HFFc6 (cell line): ENCODE results near the gene PTH2R. TPM values are rescaled to one million over a fixed set of nuclear protein-coding genes. Genes with fewer than 3 reads are reported as not detected.

ENCODE experiments used
- DNase-seq: peaks from one replicate; pipeline ENCODE4 v3.0.0-alpha.2; 2018
- H3K27ac Mint-ChIP-seq: 2 replicates; pipeline ENCODE4 v1.8.0; 2020; ENCODE audit warnings: mild to moderate bottlenecking, mixed read lengths
- H3K27me3 Mint-ChIP-seq: 2 replicates; pipeline ENCODE4 v1.8.0; 2021; ENCODE audit warnings: mild to moderate bottlenecking, moderate library complexity, mixed read lengths; ENCODE audit not compliant: insufficient read depth
- H3K36me3 Mint-ChIP-seq: 2 replicates; pipeline ENCODE4 v1.8.0; 2021; ENCODE audit warnings: low read depth, mixed read lengths
- H3K4me1 Mint-ChIP-seq: 2 replicates; pipeline ENCODE4 v1.8.0; 2020; ENCODE audit warnings: low read depth, mixed read lengths
- H3K4me3 Mint-ChIP-seq: 2 replicates; pipeline ENCODE4 v1.8.0; 2020; ENCODE audit warnings: mild to moderate bottlenecking, moderate library complexity, mixed read lengths
- H3K9me3 Mint-ChIP-seq: 2 replicates; pipeline ENCODE4 v1.8.0; 2020; ENCODE audit warnings: mild to moderate bottlenecking, mixed read lengths
- total RNA-seq, 6 experiments: library from RNA; stranded (reverse); fragmentation: NEBNext Ultra II Directional; extraction: Animal tissue kit (Norgen Biotek cat#: 25700); gene quantifications; 2 replicates in 1 of 6; 3 replicates in 5 of 6; pipeline ENCODE4 v1.2.3, GENCODE V29; 2021
- TF ChIP-seq, protein P1 (sequence below): fragments of 200-600 bp; sonication (generic); IDR thresholded peaks from 2 replicates; pipeline ENCODE4 v1.5.0; 2021; ENCODE audit warnings: antibody characterized with exemption, mild to moderate bottlenecking

The PTH2R gene
- total RNA-seq, 6 experiments from 2014 or later: not detected

DNA sequence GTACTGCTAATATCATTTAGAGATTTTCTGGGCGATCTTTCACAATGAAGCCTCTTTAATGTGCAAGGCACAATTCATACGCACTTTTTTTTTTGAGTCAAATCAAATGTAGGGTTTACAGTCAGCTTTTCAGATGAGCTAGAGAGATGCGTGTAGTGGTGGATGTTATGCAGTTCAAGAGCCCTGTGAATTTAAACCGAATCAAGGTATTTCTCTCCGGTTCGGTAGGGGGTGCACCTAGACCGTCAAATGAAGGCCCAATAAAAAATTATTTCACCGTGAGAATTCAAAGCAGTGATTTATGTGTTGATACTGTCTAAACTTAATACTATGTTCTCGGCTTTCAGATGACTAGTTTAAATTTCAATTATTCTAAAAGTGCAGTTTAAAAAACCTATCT lies 1.1 kb downstream of the PTH2R start:
- peak; percentile 3 for DNase-seq
- H3K27ac Mint-ChIP-seq: no peak overlapping the region
- TF ChIP-seq, protein P1, sequence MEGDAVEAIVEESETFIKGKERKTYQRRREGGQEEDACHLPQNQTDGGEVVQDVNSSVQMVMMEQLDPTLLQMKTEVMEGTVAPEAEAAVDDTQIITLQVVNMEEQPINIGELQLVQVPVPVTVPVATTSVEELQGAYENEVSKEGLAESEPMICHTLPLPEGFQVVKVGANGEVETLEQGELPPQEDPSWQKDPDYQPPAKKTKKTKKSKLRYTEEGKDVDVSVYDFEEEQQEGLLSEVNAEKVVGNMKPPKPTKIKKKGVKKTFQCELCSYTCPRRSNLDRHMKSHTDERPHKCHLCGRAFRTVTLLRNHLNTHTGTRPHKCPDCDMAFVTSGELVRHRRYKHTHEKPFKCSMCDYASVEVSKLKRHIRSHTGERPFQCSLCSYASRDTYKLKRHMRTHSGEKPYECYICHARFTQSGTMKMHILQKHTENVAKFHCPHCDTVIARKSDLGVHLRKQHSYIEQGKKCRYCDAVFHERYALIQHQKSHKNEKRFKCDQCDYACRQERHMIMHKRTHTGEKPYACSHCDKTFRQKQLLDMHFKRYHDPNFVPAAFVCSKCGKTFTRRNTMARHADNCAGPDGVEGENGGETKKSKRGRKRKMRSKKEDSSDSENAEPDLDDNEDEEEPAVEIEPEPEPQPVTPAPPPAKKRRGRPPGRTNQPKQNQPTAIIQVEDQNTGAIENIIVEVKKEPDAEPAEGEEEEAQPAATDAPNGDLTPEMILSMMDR: peak; percentile 52; the same call in 1 of the 2 replicates
- H3K4me1 Mint-ChIP-seq: no peaks in the 10 kb centered on the region
- no peaks in the 10 kb centered on the region for H3K9me3 Mint-ChIP-seq
- H3K4me3 Mint-ChIP-seq: no peak overlapping the region
- peaks cover 17% of the 10 kb centered on the region for H3K27me3 Mint-ChIP-seq
- no peaks in the 10 kb centered on the region for H3K36me3 Mint-ChIP-seq

DNA sequence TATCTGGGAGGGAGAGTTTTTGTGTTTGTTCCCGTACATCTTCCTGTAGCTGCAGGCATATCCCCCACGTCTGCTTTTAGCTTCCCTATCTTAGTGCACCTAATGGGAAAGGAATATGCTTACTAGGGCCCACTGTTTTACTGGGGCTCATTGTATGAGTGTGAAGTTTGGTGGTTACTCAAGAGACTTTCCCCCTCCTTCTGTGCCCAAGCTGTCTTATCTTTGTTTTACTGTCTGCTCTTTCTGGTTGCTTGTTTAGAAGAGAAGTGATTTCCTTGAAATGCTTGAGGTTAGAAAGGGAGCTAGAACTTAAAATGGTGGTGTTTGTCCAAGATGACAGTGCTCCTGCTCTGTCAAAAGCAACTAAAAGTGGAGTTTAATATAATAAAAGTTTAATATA lies 7.3 kb downstream of the PTH2R start:
- peaks cover 2% of the 10 kb centered on the region; the same call in 1 of the 2 replicates for H3K27me3 Mint-ChIP-seq
- TF ChIP-seq, protein P1: no peak
- H3K9me3 Mint-ChIP-seq: no peaks in the 10 kb centered on the region

DNA sequence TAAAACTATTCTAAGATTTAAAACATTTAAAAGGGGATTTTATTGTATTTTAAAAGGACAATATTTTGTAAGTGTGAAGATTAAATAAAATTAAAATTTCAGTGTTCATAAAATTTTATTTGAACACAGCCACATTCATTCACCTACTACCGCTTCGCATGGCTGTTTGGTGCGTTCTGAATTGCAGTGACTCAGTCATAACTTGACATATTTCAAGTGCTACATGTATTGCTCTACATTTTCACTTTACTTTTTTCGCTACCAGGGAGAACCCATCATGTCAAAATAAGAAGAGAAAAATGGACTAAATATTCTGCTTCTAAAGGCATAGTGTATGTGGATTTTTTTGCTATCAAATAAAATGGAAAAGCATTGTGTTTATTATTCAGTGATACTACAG lies 8.7 kb downstream of the PTH2R start:
- Mint-ChIP-seq H3K27me3 (peaks cover 2% of the 10 kb centered on the region; the same call in 1 of the 2 replicates), H3K9me3 (no peaks in the 10 kb centered on the region), H3K36me3 (no peaks in the 10 kb centered on the region), H3K27ac (no peak overlapping the region), H3K4me1 (no peaks in the 10 kb centered on the region), H3K4me3 (no peak overlapping the region)
- TF ChIP-seq, protein P1: no peak
- DNase-seq: no peak

More for the DNA sequence above, 7.3 kb downstream of the PTH2R start:
- Mint-ChIP-seq H3K36me3 (no peaks in the 10 kb centered on the region), H3K27ac (no peak overlapping the region), H3K4me3 (no peak overlapping the region), H3K4me1 (no peaks in the 10 kb centered on the region)
- no peak for DNase-seq

DNA sequence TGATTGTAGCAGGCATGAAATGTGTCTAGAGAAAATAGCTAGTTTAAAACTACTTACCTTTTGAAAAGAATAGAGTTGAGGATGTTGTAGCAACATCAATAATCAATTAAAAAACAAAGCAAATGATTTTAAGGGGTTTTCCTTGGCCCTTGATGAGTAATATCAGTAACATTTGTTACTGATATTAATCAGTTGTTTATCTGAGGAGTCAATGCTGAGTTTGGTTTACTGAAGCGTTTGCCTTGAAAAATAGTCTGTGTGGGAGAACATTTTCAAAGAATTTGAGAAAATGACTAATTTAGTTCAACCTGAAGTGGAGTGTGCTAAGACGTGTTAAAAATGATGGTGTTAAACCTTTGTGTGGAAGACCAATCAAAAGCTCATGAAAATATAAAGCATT lies 9.3 kb downstream of the PTH2R start:
- no peak for DNase-seq
- H3K36me3 Mint-ChIP-seq: no peaks in the 10 kb centered on the region
- H3K4me3 Mint-ChIP-seq: no peak overlapping the region
- no peaks in the 10 kb centered on the region for H3K4me1 Mint-ChIP-seq
- TF ChIP-seq, protein P1: no peak
- H3K27ac Mint-ChIP-seq: no peak overlapping the region
- no peaks in the 10 kb centered on the region for H3K9me3 Mint-ChIP-seq
- H3K27me3 Mint-ChIP-seq: peaks cover 2% of the 10 kb centered on the region; the same call in 1 of the 2 replicates

DNA sequence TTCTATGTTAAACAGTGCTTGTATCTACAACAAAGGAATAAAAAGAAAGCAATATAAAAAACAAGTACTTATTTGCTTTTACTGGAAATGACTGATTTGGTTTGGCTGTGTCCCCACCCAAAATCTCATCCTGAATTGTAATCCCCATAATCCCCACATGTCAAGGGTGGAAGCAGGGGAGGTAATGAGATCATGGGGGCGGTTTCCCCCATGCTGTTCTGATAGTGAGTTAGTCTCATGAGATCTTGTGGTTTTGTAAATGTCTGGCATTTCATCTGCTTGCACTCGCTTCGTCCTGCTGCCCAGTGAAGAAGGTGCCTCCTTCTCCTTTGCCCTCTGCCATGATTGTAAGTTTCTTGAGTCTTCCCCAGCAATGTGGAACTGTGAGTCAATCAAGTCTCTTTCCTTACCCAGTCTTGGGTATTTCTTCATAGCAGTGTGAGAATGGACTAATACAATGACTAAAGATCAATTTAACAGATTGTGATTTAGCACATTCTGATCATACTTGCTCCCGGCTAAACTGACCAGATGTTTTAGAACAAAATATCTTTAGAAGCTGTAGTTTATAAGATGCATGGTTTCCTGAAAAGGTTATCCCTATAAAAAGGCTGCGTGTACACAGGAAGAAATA lies 19.9 kb downstream of the PTH2R start:
- TF ChIP-seq, protein P1: no peak
- H3K4me3 Mint-ChIP-seq: no peak overlapping the region
- no peak for DNase-seq
- H3K9me3 Mint-ChIP-seq: peaks cover 13% of the 10 kb centered on the region
- H3K27me3 Mint-ChIP-seq: peaks cover 2% of the 10 kb centered on the region
- H3K27ac Mint-ChIP-seq: no peak overlapping the region
- H3K36me3 Mint-ChIP-seq: no peaks in the 10 kb centered on the region
- H3K4me1 Mint-ChIP-seq: no peaks in the 10 kb centered on the region
